Progenitor cell of endocrine pancreas (in vitro differentiated cells): ENCODE data around the gene RASD2. TPM values are rescaled to one million over a fixed set of nuclear protein-coding genes. Genes with fewer than 3 reads are reported as not detected.

Experiments used
- DNase-seq: peaks from one replicate; pipeline ENCODE4 v3.0.0; 2021; ENCODE audit warnings: low spot score; ENCODE audit not compliant: unreplicated experiment
- H3K27ac Mint-ChIP-seq: 2 replicates; pipeline ENCODE4 v1.8.0; 2021; ENCODE audit warnings: mild to moderate bottlenecking, moderate library complexity, mixed read lengths
- H3K27me3 Mint-ChIP-seq: 2 replicates; pipeline ENCODE4 v1.8.0; 2021; ENCODE audit warnings: mixed read lengths
- H3K36me3 Mint-ChIP-seq: 2 replicates; pipeline ENCODE4 v1.8.0; 2022; ENCODE audit warnings: mixed read lengths; ENCODE audit not compliant: insufficient read depth
- H3K4me1 Mint-ChIP-seq: 2 replicates; pipeline ENCODE4 v1.8.0; 2021; ENCODE audit warnings: low read depth, mixed read lengths
- H3K4me3 Mint-ChIP-seq: 2 replicates; pipeline ENCODE4 v1.8.0; 2021; ENCODE audit warnings: low read depth, mild to moderate bottlenecking, moderate library complexity, mixed read lengths
- H3K9me3 Mint-ChIP-seq: 2 replicates; pipeline ENCODE4 v1.8.0; 2021; ENCODE audit warnings: low read depth, mixed read lengths
- CTCF ChIP-seq: fragments of 200-600 bp; sonication (generic); IDR thresholded peaks from one replicate; pipeline ENCODE4 v1.5.0; 2021; ENCODE audit warnings: antibody characterized with exemption, mild to moderate bottlenecking; ENCODE audit not compliant: unreplicated experiment
- total RNA-seq: library from RNA; stranded (reverse); gene quantifications from 2 replicates; pipeline ENCODE4 v1.2.1, GENCODE V29; 2021

RASD2 gene
- total RNA-seq, 1 donor from 2014 or later, result 0.07 TPM

- no peak for DNase-seq
- H3K9me3 Mint-ChIP-seq, result peaks cover 5% of the 10 kb centered on the region
- H3K27ac Mint-ChIP-seq, result no peak overlapping the region
- peaks cover 14% of the 10 kb centered on the region for H3K27me3 Mint-ChIP-seq
- TF ChIP-seq CTCF, result no peak
- no peak overlapping the region for H3K4me3 Mint-ChIP-seq
- no peaks in the 10 kb centered on the region for H3K36me3 Mint-ChIP-seq
- no peaks in the 10 kb centered on the region for H3K4me1 Mint-ChIP-seq
Observed at GRCh38 chr22:35531676-35532075, 9.0 kb upstream of the RASD2 start.

- Mint-ChIP-seq H3K36me3 (no peaks in the 10 kb centered on the region), H3K9me3 (peaks cover 5% of the 10 kb centered on the region), H3K27me3 (peaks cover 22% of the 10 kb centered on the region), H3K27ac (no peak overlapping the region), H3K4me3 (no peak overlapping the region), H3K4me1 (peaks cover 2% of the 10 kb centered on the region)
- no peak for TF ChIP-seq CTCF
- no peak for DNase-seq
Observed at GRCh38 chr22:35533365-35534029, 7.1 kb upstream of the RASD2 start.

- DNase-seq, result no peak
- H3K36me3 Mint-ChIP-seq, result no peaks in the 10 kb centered on the region
- peaks cover 5% of the 10 kb centered on the region for H3K9me3 Mint-ChIP-seq
- no peak overlapping the region for H3K4me3 Mint-ChIP-seq
- peaks cover 28% of the 10 kb centered on the region for H3K27me3 Mint-ChIP-seq
- no peak for TF ChIP-seq CTCF
- peaks cover 2% of the 10 kb centered on the region for H3K4me1 Mint-ChIP-seq
- no peak overlapping the region for H3K27ac Mint-ChIP-seq
Observed at GRCh38 chr22:35534091-35534490, 6.5 kb upstream of the RASD2 start.

- peaks cover 41% of the 10 kb centered on the region for H3K27me3 Mint-ChIP-seq
- no peak for DNase-seq
- no peak overlapping the region for H3K27ac Mint-ChIP-seq
- no peak for TF ChIP-seq CTCF
- H3K4me3 Mint-ChIP-seq, result no peak overlapping the region
- H3K4me1 Mint-ChIP-seq, result peaks cover 2% of the 10 kb centered on the region
- H3K9me3 Mint-ChIP-seq, result no peaks in the 10 kb centered on the region
- H3K36me3 Mint-ChIP-seq, result no peaks in the 10 kb centered on the region
Observed at GRCh38 chr22:35537232-35537631, 3.4 kb upstream of the RASD2 start.

- Mint-ChIP-seq H3K4me3 (peak overlapping the region; percentile 40), H3K4me1 (peaks cover 2% of the 10 kb centered on the region), H3K27me3 (peaks cover 57% of the 10 kb centered on the region), H3K27ac (no peak overlapping the region), H3K36me3 (no peaks in the 10 kb centered on the region), H3K9me3 (no peaks in the 10 kb centered on the region)
- peak; percentile 24 for DNase-seq
- peak; percentile 60 for TF ChIP-seq CTCF
Observed at GRCh38 chr22:35538801-35539321, 1.8 kb upstream of the RASD2 start.
